HPDE6-E6E7 (cell line): ENCODE data around the gene OR51F2.
"Not testable (repeated sequence)": the region's sequence is repeated elsewhere in the genome, so short reads cannot be mapped to it uniquely, and the experiment has no call there.

ENCODE experiments used
- DNase-seq: peaks from one replicate; pipeline ENCODE4 v3.0.0; 2011; ENCODE audit warnings: missing footprints; ENCODE audit errors: extremely low spot score

Gene OR51F2, protein sequence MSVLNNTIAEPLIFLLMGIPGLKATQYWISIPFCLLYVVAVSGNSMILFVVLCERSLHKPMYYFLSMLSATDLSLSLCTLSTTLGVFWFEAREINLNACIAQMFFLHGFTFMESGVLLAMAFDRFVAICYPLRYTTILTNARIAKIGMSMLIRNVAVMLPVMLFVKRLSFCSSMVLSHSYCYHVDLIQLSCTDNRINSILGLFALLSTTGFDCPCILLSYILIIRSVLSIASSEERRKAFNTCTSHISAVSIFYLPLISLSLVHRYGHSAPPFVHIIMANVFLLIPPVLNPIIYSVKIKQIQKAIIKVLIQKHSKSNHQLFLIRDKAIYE

DNA sequence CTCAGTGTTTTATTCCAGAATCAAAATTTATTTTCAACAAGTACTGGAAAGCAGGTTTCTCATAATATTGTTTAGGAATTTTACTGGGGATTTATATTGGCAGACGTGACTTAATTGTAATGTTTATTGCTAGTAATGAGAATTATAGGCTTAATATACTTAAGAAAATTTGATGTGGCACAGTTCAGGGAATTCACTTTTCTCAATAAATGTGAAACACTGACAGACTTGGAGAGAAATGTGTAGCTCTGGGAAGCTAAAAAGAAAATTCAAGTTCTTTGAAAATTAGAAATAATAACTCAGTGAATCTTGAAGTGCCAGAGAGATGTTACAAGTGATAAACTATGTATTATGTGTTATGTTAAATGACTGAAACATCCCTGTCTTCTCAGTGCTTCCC, at the start of gene OR51F2:
Gene OR51F2, plus strand, starts transcription at position 301 of the 400 bp plus-strand sequence. CDS start 101 bp downstream, outside the sequence.
- no peak for DNase-seq

DNA sequence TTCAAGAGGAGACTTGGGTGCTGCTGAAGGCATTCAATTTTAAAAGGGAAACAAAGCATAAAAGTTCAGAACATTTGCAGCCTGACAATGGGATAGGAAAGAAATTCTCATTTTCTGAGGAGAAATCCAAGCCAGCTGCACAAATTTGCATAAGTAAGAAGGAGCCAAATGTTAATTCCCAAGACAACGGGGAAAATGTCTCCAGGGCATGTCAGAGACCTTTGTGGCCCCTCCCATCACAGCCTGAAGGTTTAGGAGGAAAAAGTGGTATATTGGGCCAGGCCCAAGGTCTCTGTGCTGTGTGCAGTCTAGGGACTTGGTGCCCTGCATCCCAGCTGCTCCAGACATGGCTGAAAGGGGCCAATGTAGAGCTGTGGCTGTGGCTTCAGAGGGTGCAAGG, 38.7 kb upstream of the OR51F2 start:
- DNase-seq: no peak

DNA sequence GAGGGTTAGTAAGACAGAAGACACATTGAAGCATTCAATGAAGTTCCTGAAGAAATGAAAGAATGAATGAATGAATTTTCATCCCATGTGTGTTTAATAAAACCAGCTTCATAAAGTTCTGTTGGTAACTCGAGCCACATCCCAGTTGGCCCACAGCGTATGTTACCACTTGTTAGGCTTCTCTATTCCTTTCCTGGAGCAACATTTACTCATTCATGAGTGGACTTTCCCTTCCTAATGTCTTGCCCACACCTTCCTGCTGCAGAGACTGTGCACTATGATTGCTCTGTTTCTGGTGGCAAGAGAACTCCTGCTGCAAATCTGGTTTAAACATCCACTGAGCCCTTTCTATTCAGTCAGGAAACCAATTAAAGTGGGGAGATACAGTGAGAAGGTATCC, 23.9 kb upstream of the OR51F2 start:
- no peak for DNase-seq

DNA sequence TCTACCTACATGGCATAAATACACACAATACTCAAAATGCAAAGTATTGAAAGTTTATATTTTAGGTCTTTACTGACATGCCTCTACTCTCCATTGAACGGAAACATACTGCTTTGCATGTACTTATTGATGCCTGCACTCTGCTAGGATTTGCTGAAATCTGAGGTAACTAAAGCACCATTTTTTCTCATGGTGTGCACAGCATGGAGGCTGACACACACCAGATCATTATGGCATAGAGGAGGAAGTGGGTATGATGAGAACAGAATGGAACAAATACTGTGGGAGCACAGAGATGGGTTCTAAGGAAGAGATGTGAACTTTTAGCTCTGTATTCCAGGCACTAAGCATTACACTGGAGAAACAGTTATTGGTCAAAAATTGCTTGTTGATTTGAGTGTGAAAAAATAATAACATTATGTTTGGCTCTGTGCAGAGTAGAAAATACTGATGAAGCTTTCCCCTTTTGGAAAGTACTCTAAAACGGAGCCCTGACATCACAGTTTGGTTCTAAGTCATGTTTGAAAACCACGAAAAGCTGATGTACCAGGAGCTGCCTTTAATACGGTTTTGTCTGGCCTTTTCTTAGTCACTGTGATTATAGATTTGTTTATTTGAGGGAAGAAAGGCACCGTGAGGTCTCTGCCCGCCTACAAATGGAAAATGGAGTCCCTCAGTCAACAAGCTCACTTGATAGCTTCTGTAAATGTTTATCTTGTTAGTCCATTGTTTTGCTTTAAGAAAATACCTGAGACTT, 22.5 kb upstream of the OR51F2 start:
- no peak for DNase-seq

DNA sequence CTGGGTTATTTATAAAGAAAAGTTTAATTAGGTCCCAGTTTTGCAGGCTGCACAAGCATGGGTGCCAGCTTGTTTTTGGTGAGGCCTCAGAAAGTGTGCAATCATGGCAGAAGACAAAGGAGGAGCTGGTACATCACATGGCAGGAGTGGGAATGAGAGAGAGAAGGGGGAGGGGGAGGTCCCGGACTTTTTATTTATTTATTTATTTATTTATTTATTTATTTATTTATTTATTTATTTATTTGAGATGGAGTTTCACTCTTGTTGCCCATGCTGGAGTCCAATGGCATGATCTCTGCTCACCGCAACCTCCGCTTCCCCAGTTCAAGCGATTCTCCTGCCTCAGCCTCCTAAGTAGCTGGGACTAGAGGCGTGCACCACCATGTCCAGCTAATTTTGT, 19.8 kb upstream of the OR51F2 start:
- DNase-seq: not testable (repeated sequence)

DNA sequence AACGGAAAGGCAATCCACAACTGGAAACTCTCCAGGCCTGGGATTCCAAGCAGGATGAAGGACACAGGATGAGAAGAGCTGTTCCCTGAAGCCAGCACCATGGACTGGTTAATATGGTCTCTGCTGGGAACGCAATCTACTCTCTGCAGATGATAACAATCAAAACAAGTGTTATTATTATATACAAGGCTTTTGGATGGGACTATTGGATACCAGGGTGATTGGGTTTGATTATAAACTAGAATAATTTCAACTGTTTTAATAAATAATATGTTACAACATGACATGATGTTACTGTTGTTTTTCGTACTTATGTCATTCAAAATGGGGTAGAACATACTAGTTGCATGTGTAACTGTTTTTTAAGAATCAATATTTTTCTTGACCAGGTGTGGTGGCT, 16.8 kb upstream of the OR51F2 start, which contains the start of gene OR52R1:
Gene OR52R1, minus strand, starts transcription at position 101 of the 400 bp plus-strand sequence. Its CDS starts 0 bp downstream, at position 101.
- DNase-seq: no peak

DNA sequence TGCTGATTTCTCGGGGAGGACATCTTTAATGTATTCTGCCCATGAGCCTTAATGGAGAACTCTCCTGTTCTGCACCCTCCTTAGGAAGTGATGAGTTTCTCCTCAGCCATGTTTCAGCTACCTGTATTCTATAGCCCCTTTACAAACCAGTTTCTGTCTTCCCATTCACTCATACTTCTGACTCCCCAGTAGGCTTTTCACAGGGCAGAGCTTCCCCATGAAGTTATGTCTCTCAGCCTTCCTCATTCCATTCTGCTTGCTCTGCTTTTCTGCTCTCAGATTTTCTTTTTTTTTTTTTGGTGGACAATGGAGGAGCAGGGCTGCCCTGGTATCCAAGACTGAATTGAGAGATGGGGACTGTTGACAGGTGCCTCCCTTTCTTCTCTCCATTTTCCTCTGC, 12.6 kb upstream of the OR51F2 start:
- no peak for DNase-seq

DNA sequence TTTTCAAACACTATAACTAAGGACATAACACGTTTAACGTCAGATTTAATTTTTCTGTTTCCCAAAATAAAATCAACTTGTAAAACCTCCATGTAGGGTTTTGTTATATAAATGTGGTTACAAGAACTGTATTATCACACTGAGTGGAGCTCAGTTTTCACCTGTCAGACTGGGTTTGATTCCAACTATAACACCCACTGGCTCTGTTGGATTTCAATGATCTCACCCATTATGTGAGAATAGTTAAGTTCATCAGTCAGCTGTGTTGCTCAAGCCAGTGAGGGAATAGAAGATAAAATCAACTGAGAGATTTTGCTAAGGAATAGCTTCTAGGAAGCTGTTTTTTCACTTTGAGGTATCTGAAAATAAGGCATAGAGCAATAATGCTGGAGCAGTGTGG, 11.9 kb upstream of the OR51F2 start:
- no peak for DNase-seq

DNA sequence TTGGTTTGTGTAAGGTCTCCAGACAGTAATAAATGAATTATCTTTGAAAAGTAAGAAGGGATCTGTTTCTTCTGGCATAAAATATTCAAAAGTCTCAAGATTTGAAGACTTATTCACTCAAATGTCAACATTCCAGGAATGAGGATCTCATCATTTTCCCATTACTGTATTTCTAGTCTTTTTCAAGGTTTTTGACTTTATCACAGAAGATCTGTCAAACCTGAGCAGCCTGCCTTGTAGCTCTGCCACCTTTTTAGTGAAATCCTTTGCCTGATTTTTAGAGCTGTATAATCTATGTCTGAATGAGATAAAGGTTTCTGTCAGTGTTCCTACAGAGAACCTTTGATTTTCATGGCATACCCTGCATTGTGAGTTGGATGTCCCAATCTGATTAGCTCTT, 4.0 kb downstream of the OR51F2 start:
- DNase-seq: no peak

DNA sequence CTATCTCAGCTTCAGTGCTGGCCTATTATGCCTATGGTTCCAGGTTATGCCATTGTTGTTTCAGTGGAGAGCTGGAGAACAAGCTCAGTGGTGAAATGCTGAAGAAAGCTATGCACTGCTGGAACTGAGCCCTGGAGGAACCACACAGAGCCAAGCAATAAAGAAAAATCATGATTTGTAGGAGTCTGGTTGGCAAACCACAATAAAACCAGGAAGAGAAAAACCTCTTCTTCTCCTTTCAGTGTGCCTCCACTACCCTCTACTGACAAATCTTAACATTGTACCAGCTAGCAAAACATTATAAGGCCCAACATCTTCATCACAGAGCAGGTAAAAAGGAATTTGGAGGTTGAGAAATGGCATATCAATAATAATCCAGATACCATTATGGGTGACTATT, 5.3 kb downstream of the OR51F2 start:
- DNase-seq: no peak

DNA sequence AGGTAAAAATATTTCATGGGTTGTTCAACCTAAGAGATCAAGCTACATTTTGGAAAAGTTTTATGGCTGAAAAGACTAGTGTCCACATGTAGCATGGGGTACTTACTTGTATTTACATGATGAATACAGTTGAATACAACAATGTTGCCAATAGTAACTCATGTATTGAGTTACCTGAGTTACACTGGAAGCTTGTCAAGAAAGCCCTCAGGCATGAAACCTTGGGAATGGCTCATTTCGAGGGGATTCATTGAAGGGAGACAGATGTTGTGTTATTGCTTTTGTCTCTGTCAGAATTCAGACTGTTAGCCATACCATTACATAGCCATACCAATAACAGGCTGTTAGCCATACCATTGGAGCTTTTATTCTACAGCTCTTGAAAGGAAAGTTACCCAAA, 9.2 kb downstream of the OR51F2 start:
- DNase-seq: no peak

DNA sequence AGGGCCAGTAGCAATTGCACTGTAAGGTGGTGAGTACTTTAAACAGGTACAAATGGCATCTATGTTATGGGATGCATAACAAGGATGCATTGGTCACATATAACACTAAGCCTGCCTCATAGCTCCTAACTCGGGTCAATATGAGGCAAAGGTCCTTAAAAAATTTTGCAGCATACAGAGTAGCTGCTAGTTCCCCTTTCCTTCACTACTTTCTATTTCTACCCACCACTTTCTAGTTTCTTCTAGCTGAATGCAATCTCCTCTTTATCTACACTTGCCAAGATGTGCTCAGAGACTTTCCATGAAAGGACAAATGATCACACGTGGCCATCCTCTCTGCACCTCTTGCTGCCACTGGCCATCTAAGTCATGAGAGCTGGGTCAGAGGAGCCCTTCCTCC, 9.8 kb downstream of the OR51F2 start:
- no peak for DNase-seq

DNA sequence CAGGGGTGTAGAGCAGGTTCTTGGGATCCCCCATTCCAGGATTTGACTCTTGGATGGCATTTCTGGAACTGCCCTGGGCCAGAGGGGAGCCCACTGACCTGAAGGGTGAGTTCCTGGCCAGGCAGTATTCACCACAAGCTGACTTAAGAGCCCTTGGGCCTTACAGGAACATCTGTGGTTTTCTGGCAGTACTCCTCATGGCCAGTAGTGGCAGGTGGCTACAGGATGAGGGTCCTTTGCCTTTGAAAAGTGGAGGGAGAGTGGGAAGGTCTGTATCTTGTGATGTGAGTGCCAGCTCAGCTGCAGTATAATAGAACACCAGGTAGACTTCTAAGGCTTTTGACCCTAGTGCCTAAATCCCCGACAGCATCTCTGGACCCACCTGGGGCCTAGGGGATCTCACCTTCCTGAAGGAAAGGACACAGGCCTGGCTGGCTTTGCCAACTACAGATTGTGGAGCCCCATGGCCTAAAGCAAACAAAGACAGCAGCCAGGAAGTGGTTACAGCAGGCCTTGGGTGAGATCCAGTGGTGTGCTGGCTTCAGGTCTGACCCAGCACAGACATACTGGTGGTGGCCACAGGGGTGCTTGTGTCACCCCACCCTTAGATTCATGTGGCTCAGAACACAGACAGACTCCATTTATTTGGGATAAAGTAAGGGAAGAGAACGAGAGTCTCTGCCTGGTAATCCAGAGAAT, 18.9 kb downstream of the OR51F2 start:
- DNase-seq: no peak

DNA sequence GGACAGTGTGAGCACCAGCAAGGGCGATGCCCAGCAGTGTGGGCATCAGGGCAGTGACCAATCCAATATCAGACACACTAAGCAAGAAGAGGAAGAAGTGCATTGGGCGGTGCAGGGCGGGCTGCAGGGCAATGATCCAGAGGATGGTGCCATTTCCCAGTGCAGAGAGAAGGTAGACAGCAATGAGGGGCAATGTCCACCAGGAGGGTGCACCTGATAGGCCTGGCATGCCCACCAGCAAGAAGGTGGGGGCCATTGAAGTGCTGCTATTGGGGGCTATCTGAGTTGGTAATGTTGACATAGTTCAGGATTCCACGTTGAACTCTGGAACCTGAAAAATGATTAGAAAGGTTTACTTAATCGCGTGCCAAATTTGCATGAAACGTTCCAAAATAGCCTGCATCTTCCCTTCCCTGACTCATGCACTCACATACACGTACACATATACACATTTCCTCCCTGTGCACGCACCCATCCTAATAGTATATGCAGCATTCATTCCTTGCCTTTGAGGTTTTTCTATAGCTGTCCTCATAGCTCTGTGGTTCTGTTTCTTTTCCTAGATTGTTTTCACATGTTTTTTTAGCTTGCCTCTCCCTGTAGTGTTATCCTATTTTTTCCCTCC, 27.9 kb downstream of the OR51F2 start, which contains the start of gene OR51S1:
Gene OR51S1, minus strand, starts transcription at position 301 of the 625 bp plus-strand sequence. Its CDS starts 0 bp downstream, at position 301.
- no peak for DNase-seq

DNA sequence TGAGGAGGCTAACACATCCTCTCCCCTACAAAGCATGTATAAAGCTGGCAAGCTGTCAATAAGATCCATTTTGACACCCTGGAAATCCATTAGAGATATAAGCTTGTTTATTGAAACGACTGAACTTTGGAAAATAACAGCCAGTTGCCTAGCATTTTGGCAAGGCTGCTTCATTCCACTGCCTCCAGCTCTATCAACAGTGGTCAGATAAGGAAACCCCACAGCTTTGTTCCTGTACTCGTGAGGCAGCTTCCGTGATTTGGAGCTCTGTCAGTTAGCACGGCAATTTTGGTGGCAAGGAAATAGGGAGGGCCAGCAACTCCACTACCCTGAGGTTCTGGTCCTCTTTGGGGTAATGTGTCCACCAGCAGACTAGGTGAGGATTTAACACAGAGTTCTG, 29.9 kb downstream of the OR51F2 start:
- no peak for DNase-seq

DNA sequence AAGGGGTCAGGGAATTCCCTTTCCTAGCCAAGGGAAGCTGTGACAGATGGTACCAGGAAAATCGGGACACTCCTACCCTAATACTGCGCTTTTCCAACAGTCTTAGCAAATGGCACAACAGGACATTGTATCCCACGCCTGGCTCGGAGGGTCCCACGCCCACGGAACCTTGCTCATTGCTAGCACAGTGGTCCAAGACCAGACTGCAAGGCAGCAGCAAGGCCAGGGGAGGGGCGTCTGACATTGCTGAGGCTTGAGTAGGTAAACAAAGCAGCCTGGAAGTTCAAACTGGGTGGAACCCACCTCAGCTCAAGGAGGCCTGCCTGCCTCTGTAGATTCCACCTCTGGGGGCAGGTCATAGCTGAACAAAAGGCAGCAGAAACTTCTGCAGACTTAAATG, 33.2 kb downstream of the OR51F2 start:
- DNase-seq: not testable (repeated sequence)

DNA sequence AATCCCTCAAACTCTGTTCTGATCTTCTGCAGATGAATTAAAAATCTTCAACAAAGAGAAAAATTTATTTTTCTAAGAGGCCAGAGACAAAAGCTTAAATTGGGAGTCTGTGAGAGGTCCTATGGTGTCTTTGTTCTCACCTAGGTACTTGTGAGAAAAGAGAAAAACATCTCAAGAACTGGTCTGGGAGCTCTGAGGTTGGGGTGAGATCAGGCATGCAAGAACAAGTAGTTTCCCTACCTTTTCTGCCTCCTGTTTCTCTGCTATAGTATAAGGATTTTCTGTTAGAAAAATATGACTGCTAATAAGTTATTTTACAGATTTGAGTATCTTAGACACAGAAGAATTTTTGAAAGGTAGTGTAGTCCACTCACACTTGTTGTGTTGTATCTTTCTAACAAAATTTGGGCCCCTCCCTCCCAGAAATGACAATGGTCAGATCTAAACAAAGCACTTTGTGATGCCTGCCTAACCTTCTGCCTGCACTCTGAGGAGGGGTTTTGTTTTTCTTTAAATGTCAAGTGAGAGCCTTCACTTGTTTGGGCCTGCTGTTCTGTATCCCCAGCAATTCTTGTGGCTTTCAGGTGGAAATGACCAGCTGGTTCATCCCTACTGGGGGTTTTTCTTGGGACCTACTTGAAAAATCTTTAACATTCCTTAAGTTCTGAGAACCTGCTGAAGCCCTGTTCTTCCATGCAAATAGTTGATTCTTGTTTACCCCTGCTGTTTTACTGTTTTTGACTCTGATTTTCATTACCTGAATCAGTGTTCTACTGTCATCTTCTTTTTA, 41.5 kb downstream of the OR51F2 start:
- DNase-seq: no peak

DNA sequence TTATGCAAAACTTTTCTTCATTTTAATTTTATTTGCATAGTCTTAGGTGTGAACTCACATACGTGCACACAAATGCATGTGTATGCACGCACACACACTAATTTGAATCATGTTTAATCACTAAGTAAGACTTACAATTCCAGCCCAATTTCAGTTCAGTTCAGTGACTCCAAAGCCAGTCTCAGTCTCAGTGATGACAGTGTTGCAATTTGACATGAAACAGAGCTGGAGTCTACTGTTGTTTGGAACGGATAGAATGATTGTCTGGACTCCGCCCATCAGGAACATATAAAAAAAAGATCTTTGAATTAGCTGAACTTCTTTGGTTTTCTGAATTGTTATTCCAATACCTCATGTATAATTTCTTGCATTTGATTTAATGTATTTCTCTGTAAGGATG, 42.8 kb downstream of the OR51F2 start:
- DNase-seq: no peak

DNA sequence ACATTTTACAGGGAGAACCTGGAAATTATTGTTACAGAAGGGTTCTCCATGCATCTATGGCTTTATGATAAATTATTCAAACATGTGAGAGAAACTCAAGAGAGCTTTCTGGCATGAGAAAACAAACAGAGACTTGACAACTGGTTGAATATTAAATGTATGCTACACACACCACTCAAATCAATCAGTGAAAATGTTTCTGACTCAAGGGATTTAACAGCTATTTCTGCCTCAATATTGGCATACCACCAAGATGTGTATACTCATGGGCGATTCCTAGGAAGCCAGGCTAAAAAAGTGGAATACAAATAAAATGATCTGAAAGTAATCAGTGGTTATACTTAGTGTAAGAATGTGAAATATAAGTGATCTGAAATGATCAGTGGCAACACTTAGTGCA, 44.7 kb downstream of the OR51F2 start:
- DNase-seq: no peak
